Activated CD8-positive, alpha-beta memory T cell treated with anti-CD3 and anti-CD28 coated beads, Interleukin-2, amount 50 U/mL, for 4 hours (primary cell): ENCODE results near the gene CNFN.

Experiments
- DNase-seq: peaks from one replicate; pipeline ENCODE4 v3.0.0-alpha.2; 2020

The CNFN gene

DNA sequence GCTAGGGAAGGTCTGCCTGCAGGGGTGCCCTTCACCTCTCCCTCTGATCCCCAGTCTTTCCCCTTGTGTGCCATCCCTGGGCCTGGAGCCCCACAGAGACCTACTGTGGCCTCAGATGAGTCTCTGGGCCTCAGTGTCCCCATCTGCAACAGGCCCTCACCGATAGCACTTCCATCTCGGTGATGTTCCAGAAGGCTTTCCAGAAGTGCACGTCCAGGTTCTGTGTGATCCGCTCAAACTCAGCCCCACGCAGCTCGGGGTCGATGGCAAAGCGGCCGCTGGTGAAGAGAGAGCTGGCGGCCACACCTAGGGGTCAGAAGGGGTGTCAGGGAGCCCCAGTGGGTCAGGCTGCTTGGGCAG lies 17.7 kb upstream of the CNFN start:
- no peak for DNase-seq

DNA sequence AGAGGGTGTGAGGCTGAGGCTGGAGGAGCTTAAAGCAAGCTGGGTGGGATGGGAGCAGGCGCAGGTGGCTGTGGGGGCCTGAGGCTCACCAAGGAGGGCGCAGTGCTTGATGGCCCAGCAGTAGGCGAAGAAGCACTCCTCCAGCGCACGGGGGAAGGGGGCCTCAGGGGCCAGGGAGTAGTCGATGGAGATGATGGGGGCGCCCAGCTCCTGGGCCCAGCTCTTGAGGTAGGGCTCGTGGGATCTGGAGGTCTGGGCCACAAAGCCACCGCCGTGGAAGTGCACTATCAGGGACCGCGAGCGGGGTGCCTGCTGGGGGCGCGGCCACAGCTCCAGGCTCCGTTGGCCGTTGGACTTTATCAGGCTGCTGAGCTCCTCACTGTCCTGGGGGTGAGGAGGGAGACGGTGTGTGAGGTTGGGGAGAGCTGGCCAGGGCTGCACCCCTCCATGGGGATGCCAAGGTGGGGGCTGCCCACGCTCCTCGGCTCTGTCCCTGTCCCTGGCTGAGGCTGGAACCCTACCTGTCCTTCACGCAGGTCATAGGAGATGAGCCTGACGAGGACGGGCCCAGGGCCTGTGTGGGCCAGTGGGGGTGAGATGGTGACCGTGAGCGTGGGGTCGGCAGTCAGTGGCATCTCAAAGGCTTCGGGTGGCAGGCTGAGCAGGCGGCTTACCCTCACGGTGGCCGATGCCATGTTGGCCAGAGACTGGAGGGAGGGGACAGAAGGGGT lies 17.2 kb upstream of the CNFN start:
- DNase-seq, result no peak

DNA sequence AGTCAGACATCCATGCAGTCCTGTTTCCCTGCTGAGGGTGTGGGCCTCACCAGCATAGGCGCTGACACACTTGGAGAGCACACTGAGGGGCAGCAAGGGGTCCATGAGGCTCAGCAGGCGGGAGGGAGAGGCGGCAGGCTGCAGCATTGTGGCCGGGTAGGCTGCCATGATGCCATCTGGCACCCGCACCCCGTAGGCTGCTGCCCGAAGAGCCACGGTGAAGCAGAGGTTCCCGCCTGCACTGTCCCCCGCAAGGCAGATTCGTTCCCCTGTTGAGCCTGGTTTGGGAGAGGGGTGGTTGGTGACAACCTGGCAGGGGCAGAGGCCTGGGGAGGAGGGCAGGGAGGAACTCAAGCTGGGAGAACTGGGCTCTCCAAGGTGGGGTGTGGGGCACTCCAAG lies 16.0 kb upstream of the CNFN start:
- no peak for DNase-seq

DNA sequence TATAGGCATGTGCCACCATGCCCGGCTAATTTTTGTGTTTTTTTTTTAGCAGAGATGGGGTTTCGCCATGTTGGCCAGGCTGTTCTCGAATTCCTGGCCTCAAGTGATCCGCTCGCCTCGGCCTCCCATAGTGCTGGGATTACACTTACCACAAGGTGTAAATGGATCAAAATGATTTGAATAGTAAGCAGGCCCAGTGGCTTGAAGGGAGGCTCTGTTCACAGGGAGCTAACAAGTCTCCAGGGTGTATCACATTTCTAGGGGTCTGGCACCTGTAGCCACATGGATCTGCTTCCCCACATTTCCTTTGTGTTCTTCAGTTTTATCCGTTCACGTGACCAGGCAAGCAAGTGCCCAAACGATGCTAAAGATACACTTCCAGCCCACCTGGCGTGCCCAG lies 13.5 kb upstream of the CNFN start:
- no peak for DNase-seq

DNA sequence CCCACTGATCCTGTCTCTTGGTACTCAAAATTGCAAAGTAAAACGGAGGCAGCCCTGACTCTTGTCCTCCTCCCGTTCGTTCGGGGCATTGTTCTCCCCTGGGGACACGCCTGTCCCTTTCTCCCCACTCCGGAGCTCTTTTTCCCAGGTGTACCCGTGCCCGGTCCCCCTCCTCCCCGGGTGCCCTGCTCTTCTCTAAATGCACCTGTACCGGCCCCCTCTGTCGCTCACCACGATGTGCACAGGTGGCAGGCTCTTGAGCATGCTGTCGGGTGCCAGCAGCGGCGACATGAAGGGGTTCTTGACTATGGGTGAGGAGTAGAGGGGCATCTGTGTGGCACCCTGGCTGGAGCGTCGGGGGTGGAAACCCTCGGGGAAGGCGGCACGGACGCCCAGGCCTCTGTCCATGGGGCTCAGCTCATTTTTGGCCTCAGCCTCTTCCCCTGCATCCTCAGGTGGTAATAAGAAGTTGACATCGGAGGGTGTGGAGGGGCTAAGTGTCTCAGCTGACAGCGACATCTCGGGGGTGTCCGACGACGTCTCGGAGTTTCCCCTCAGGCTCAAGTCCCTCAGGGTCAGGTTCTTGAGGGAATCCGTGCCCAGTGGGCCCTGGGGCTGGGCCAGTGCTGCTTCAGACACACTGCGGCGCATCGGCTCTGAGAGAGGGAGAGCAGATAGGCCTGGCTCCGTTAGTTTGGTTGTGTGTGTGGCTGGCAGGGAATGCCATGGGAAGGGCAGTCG lies 12.4 kb upstream of the CNFN start:
- DNase-seq, result no peak

- peak; percentile 80 for DNase-seq
These were observed 11.5 kb upstream of the CNFN start for GRCh38 chr19:42401365-42402303.

GRCh38 chr19:42400404-42400803 lies 10.3 kb upstream of the CNFN start:
- DNase-seq, result no peak

DNA sequence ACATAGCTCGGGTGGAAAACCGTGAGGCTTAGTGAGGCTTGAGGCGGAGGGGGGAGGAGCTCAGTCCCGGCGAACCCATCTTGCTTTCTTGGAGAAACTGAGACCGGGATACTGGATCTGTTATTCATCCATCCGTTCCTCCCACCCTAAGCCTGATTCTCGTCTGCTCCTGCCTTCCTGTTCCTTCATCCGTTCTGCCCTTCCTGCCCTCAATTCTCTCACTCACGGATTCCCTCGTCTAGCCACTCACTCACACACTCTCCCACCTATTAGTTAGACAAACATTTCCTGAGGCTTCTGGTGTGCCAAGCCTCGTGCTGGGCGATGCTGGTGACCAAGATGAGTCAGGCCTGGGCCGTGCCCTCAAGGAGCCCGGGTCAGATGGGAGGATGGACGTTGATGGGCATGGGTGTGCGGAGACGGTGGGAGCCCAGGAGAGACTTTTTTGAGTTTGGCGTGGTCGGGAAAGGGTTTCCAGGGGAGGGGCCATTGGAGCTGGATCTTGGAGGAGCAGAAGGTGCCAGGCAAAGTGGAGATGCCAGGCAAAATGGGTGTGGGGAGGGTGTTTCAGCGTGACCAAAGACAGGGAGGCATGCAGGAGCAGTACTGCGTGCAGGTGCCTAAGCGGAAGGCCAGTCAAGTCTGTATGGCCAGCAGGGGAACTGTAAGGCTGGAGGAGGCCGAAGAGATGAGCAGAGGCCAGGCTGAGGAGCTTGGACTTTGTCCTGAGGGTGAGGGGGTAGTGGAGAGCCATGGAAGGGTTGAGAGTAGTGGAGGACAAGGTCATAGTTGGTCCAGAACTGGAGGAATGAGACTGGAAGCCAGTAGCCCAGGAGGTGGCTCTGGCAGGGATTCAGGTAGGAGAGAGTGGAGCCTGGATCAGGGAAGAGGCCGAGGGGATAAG lies 7.4 kb upstream of the CNFN start:
- no peak for DNase-seq

GRCh38 chr19:42396381-42397262 lies 6.5 kb upstream of the CNFN start:
- peak; percentile 90 for DNase-seq

- no peak for DNase-seq
These were observed 4.7 kb upstream of the CNFN start for GRCh38 chr19:42394751-42395150.

- no peak for DNase-seq
These were observed 2.1 kb upstream of the CNFN start for GRCh38 chr19:42392165-42392564.

DNA sequence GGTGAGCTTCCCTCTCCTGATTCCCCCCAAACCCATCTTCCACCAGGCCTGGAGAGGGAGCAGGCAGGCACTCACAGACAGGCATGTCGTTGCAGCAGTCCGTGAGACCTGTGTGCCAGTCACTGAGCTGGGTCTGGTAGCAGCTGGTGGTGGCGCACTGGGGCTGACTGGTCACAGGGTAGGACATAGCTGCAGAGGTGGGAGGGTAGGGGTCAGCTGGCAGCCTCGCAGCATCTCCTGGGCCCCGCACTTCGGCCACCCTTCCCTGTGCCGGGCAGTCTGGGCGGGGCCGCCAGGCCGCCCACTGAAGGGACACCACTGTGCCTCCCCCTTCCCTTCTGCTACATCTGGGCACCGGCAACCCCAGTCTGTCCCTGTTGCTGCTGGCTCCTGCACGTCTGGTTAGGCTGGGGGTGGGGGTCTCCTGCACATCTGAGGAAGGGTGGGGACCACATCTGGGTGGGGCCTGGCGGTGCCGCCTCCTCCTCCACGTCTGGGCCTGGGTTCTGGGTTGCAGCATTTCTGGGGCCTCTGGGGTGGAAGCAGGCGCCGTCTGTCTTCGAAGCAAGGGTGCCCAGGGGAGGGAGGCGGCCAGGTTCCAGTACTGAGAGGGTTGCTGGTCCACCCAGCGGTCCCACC lies 1.1 kb downstream of the CNFN start:
- no peak for DNase-seq

DNA sequence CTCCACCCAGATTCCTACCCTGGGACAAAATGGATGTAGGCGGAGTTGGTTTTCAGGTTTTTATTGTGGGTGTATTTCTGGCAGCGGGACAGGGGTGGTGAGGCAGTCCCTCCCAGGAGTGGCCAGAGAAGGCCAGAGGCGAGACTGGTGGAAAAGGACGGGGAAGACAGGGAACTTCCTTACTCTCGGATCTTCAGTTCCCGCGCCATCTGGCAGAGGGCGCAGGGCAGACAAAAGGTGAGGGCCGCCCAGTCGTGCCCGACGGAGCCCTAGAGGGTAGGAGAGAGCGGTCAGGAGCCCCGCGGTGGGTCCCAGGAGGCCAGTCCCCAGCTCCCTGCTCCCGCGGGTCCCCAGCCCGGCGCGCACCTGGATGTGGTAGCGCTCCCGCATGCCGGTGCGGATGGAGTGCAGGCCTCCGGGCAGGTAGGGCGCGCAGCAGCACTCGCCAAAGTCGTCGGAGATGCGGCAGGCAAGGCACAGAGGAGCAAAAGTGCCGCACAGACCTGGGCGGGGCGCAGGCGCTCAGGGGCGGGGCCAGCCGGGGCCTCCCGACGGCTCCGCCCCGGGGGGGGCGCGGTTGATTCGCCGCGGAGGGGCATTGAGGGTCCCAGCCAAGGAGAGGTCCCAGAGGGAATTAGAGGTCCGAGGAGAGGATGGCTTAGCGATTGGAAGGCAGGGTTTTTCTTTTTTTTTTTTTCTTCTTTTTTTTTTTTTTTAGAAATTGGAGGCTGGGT lies 3.0 kb downstream of the CNFN start:
- peak; percentile 68 for DNase-seq

GRCh38 chr19:42380155-42380554 lies 9.9 kb downstream of the CNFN start:
- no peak for DNase-seq

DNA sequence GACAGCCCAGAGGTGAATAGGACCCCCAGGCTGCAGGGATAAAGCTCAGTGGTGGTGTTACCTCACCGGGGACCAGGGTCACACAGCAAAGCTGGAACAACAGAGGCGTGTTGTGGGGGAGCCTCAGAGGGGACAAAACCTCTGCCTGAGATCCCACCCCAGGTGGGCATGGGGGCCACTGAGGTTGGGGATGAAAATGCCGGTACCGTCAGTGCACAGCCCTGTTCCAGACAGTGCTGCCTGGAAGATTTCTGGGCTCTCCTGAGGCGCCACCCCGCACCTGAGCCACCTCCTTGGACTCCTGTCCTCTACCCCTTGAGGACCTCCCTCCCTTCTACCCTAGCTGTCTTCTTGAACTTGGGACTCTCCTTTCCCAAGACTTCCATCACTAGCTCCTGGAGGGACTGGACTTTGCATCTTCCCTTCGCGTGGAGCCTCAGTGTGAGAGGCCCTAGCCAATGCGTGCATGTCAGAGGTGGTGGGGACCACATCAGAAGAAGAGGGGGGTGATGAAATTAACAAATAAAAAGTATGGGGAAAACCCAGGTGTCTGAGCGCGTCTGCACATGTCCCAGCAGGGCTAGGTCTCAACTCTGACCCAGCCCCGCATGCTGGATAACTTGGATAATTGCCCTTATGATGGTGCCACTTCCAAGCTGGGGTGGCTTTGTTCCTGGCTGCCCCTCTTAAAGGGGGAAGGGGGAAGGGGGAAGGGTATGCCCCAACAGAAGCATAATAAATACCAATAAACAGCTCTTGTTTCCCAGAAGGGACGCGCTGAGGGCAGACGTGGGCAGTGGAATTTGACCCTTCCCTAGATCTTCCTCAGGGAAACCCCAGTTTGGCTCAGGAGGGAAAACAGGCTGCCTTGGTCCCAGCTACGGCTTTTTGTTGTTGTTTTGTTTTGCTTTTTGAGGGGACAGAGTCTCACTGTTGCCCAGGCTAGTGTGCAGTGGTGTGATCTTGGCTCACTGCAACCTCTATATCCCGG lies 11.6 kb downstream of the CNFN start:
- no peak for DNase-seq

- no peak for DNase-seq
These were observed 13.9 kb downstream of the CNFN start for GRCh38 chr19:42376177-42376555.

- no peak for DNase-seq
These were observed 14.5 kb downstream of the CNFN start for GRCh38 chr19:42375415-42376176.

GRCh38 chr19:42374826-42375376 lies 15.2 kb downstream of the CNFN start:
- no peak for DNase-seq
